ENCODE measurements around the gene TRAF4. TPM values are rescaled to one million over a fixed set of nuclear protein-coding genes. Genes with fewer than 3 reads are reported as not detected.

The TRAF4 gene
- total and polyA plus RNA-seq, 9 of the 15 experiments (the other 6 are each of a cell fraction or from before 2014, with no cell fraction given), result 2.4 to 147 (median 72.4) TPM

GRCh38 chr17:28714281-28714680 lies 29.5 kb upstream of the TRAF4 start (continued):
- TF ChIP-seq U2AF2 (optimal IDR thresholded peaks at IDR 0.05; ENCODE audit: low read depth, low read length), result no peak
- TF ChIP-seq CEBPZ (IDR thresholded peaks at IDR 0.05; ENCODE audit: borderline replicate concordance, low read depth, low read length), result no peak
- no peak for TF ChIP-seq MEIS2 (IDR thresholded peaks at IDR 0.05; ENCODE audit: partially characterized antibody)
- TF ChIP-seq CBFB (CRISPR knock-in tag; IDR thresholded peaks at IDR 0.05), result no peak
- no peak for TF ChIP-seq MTA1 (IDR thresholded peaks at IDR 0.05; ENCODE audit: borderline replicate concordance)
- no peak for TF ChIP-seq SIN3B (IDR thresholded peaks at IDR 0.05; ENCODE audit: low read depth)
- no peak for TF ChIP-seq PBX2 (CRISPR knock-in tag; IDR thresholded peaks at IDR 0.05; ENCODE audit: low read depth)
- TF ChIP-seq PBX2 (tag; conservative IDR thresholded peaks at IDR 0.05; ENCODE audit: low read depth), result no peak
- TF ChIP-seq CTCF (IDR thresholded peaks at IDR 0.05 in 2 of 3, conservative IDR thresholded peaks at IDR 0.05 in 1 of 3; ENCODE audit: insufficient read depth in 2 of 3, low read depth in 1 of 3, low read length in 3 of 3), result peak; percentile 6 to 33 (median 27); a peak in 2 of 6 replicates
- TF ChIP-seq GTF2B (IDR thresholded peaks at IDR 0.05; ENCODE audit: extremely low read depth, insufficient read length), result no peak
- no peak for TF ChIP-seq PHB (CRISPR knock-in tag; IDR thresholded peaks at IDR 0.05)
- no peak for TF ChIP-seq L3MBTL2 (IDR thresholded peaks at IDR 0.05)
- TF ChIP-seq ZBTB7A (IDR thresholded peaks at IDR 0.05; ENCODE audit: borderline replicate concordance, control insufficient read depth, low read depth, low read length), result no peak
- TF ChIP-seq SAP30 (IDR thresholded peaks at IDR 0.05; ENCODE audit: borderline replicate concordance, insufficient read depth, low read depth, low read length, poor library complexity, severe bottlenecking), result no peak
- no peak for TF ChIP-seq ZNF740 (CRISPR knock-in tag; IDR thresholded peaks at IDR 0.05)
- TF ChIP-seq ZNF740 (tag; IDR thresholded peaks at IDR 0.05), result no peak
- TF ChIP-seq RCOR1 (IDR thresholded peaks at IDR 0.05; ENCODE audit: borderline replicate concordance in 1 of 2, low read depth in 2 of 2, low read length in 2 of 2), result peak in 1 of 2 experiments; percentile 29; a peak in 1 of 4 replicates
- TF ChIP-seq ZNF124 (CRISPR knock-in tag; IDR thresholded peaks at IDR 0.05), result no peak
- TF ChIP-seq KLF6 (CRISPR knock-in tag; IDR thresholded peaks at IDR 0.05; ENCODE audit: borderline replicate concordance), result no peak

Data from K562 (cell line).